ENCODE results near the gene TENT4B.

DNA sequence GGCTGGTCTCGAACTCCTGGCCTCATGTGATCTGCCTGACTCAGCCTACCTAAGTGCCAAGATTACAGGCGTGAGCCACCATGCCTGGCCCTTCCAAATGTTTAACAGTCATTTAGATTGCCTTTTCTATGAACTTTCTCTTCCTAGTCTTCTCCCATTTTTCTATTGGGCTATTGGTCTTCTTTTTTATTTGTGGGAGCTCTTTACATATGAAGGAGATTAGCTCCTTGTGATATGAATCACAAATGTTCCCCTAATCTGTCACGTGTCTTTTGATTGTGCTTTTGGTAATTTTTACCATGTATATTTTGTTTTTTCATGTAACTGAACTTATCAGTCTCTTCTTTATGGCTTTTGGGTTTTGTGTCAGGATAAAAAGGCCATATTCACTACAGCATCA is 125.1 kb downstream of the TENT4B start:
- no peak for TF ChIP-seq EP300 (IDR thresholded peaks at IDR 0.05; ENCODE audit: borderline replicate concordance)
- no peak for TF ChIP-seq RAD21 (IDR thresholded peaks at IDR 0.05; ENCODE audit: low read depth)
- TF ChIP-seq, protein P1, sequence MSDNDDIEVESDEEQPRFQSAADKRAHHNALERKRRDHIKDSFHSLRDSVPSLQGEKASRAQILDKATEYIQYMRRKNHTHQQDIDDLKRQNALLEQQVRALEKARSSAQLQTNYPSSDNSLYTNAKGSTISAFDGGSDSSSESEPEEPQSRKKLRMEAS (IDR thresholded peaks at IDR 0.05): no peak
- TF ChIP-seq CREB1 (IDR thresholded peaks at IDR 0.05; ENCODE audit: low read depth): no peak
- no peak for TF ChIP-seq TAF1 (IDR thresholded peaks at IDR 0.05; ENCODE audit: low read depth)
- TF ChIP-seq, protein P2, sequence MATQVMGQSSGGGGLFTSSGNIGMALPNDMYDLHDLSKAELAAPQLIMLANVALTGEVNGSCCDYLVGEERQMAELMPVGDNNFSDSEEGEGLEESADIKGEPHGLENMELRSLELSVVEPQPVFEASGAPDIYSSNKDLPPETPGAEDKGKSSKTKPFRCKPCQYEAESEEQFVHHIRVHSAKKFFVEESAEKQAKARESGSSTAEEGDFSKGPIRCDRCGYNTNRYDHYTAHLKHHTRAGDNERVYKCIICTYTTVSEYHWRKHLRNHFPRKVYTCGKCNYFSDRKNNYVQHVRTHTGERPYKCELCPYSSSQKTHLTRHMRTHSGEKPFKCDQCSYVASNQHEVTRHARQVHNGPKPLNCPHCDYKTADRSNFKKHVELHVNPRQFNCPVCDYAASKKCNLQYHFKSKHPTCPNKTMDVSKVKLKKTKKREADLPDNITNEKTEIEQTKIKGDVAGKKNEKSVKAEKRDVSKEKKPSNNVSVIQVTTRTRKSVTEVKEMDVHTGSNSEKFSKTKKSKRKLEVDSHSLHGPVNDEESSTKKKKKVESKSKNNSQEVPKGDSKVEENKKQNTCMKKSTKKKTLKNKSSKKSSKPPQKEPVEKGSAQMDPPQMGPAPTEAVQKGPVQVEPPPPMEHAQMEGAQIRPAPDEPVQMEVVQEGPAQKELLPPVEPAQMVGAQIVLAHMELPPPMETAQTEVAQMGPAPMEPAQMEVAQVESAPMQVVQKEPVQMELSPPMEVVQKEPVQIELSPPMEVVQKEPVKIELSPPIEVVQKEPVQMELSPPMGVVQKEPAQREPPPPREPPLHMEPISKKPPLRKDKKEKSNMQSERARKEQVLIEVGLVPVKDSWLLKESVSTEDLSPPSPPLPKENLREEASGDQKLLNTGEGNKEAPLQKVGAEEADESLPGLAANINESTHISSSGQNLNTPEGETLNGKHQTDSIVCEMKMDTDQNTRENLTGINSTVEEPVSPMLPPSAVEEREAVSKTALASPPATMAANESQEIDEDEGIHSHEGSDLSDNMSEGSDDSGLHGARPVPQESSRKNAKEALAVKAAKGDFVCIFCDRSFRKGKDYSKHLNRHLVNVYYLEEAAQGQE (IDR thresholded peaks at IDR 0.05; ENCODE audit: low read depth): no peak
- TF ChIP-seq FOXM1 (IDR thresholded peaks at IDR 0.05; ENCODE audit: borderline replicate concordance, low read depth): no peak
- no peak for TF ChIP-seq TEAD4 (IDR thresholded peaks at IDR 0.05)
